Esophagus muscularis mucosa (tissue), 4 donors: ENCODE measurements around the gene HOXB1. TPM values are rescaled to one million over a fixed set of nuclear protein-coding genes. Genes with fewer than 3 reads are reported as not detected.

ENCODE experiments used
- DNase-seq: peaks from one replicate; pipeline ENCODE4 v3.0.0-alpha.2; 2017; ENCODE audit errors: extremely low spot score
- H3K27ac ChIP-seq, 4 donors: fragments of 200-600 bp; sonication (generic); replicated peaks in 1 of 4; 1 replicate in 3 of 4; 2 replicates in 1 of 4; pipeline ENCODE4 v1.5.1; 2016 to 2019; ENCODE audit warnings: mild to moderate bottlenecking in 1 of 4
- H3K27me3 ChIP-seq, 4 donors: fragments of 200-600 bp; sonication (generic); one replicate each; pipeline versions ENCODE4 v1.5.1 to v1.6.0; 2016 to 2019
- H3K36me3 ChIP-seq, 4 donors: fragments of 200-600 bp; sonication (generic); one replicate each; pipeline ENCODE4 v1.5.1; 2016 to 2019
- H3K4me1 ChIP-seq, 4 donors: fragments of 200-600 bp; sonication (generic); one replicate each; pipeline ENCODE4 v1.5.1; 2016 to 2019
- H3K4me3 ChIP-seq, 4 donors: fragments of 200-600 bp; sonication (generic); 1 replicate in 2 of 4; 2 replicates in 2 of 4; pipeline ENCODE4 v1.5.1; 2016 to 2019; ENCODE audit warnings: mild to moderate bottlenecking in 4 of 4, moderate library complexity in 1 of 4
- H3K9me3 ChIP-seq, 4 donors: fragments of 200-600 bp; sonication (generic); 1 replicate in 3 of 4; 2 replicates in 1 of 4; pipeline ENCODE4 v1.5.1; 2016 to 2019
- CTCF ChIP-seq, 3 experiments: fragments of 200-600 bp in 2 of 3; fragments of 450-650 bp in 1 of 3; sonication (generic) in 2 of 3; IDR thresholded peaks; one replicate each; pipeline ENCODE4 v1.5.1; 2017 to 2019; ENCODE audit warnings: antibody characterized with exemption in 3 of 3, mild to moderate bottlenecking in 2 of 3, moderate library complexity in 1 of 3
- EP300 ChIP-seq: sonication (generic); formaldehyde crosslinking; IDR thresholded peaks from one replicate; pipeline ENCODE4 v1.6.1; 2017; ENCODE audit warnings: antibody characterized with exemption
- POLR2A ChIP-seq: fragments of 450-650 bp; IDR thresholded peaks from one replicate; pipeline ENCODE4 v1.6.1; 2017; ENCODE audit warnings: antibody characterized with exemption, moderate library complexity, mild to moderate bottlenecking, low read depth
- POLR2AphosphoS5 ChIP-seq, 2 donors: sonication (generic); formaldehyde crosslinking; IDR thresholded peaks; one replicate each; pipeline ENCODE4 v1.6.1; 2017; ENCODE audit warnings: antibody characterized with exemption in 2 of 2
- WGBS: methylation state at CpG from one replicate; pipeline ENCODE4 v1.1.5; 2018; 5-methylcytosine and 5-hydroxymethylcytosine counted together
- intact Hi-C: fragments of 100-400 bp; cut with DNase I; formaldehyde crosslinking; loops from one replicate; pipeline ENCODE4 v1.15.1; 2023
- total RNA-seq, 4 donors: library from RNA; depleted of rRNA; stranded (reverse); fragments of >200 nt; gene quantifications; one replicate each; pipeline versions ENCODE4 v1.1.0 to v1.2.1, GENCODE V29; 2016

Gene HOXB1
- total RNA-seq, 4 donors from 2014 or later: not detected

GRCh38 chr17:48551596-48552465, 21.0 kb upstream of the HOXB1 start:
- H3K27ac ChIP-seq: peak overlapping the region; percentile 91 to 97 (median 96)
- peak overlapping the region; percentile 36 to 57 (median 40) for H3K4me3 ChIP-seq
- WGBS: 63% methylated on average over 39 of the region's 47 CpGs
- TF ChIP-seq POLR2AphosphoS5 (IDR thresholded peaks at IDR 0.05) (no peak), POLR2A (no peak), EP300 (no peak), CTCF (IDR thresholded peaks at IDR 0.05) (no peak)
- DNase-seq: no peak
- no peaks in the 10 kb centered on the region for H3K27me3 ChIP-seq
- H3K9me3 ChIP-seq: no peaks in the 10 kb centered on the region
- peaks cover 4 to 29% (median 23%) of the 10 kb centered on the region in 4 donors for H3K36me3 ChIP-seq
- peaks cover 33 to 97% (median 97%) of the 10 kb centered on the region in 4 donors for H3K4me1 ChIP-seq
- intact Hi-C loops: no loop called here

GRCh38 chr17:48551214-48551555, 20.4 kb upstream of the HOXB1 start:
- Histone ChIP-seq H3K9me3 (no peaks in the 10 kb centered on the region), H3K27ac (peak overlapping the region; percentile 91 to 97 (median 96)), H3K36me3 (peaks cover 4 to 29% (median 23%) of the 10 kb centered on the region in 4 donors), H3K4me1 (peaks cover 31 to 97% (median 97%) of the 10 kb centered on the region in 4 donors), H3K4me3 (peak overlapping the region; percentile 36 to 57 (median 40)), H3K27me3 (no peaks in the 10 kb centered on the region)
- no peak for TF ChIP-seq EP300
- TF ChIP-seq POLR2AphosphoS5 (IDR thresholded peaks at IDR 0.05): no peak
- TF ChIP-seq POLR2A: no peak
- intact Hi-C loops: no loop called here
- 74% methylated on average over 19 of the region's 19 CpGs for WGBS
- DNase-seq: no peak

- TF ChIP-seq CTCF (IDR thresholded peaks at IDR 0.05) (peak in 1 of 3 experiments; percentile 29), POLR2AphosphoS5 (IDR thresholded peaks at IDR 0.05) (no peak)
- intact Hi-C loops: no loop called here
- peaks cover 32 to 97% (median 97%) of the 10 kb centered on the region in 4 donors for H3K4me1 ChIP-seq
- peaks cover 4 to 29% (median 23%) of the 10 kb centered on the region in 4 donors for H3K36me3 ChIP-seq
- DNase-seq: no peak
- H3K27ac ChIP-seq: peak overlapping the region; percentile 91 to 97 (median 96)
- peak overlapping the region; percentile 36 to 57 (median 40) for H3K4me3 ChIP-seq
- no peaks in the 10 kb centered on the region for H3K27me3 ChIP-seq
- WGBS: 67% methylated on average over 61 of the region's 70 CpGs
- H3K9me3 ChIP-seq: no peaks in the 10 kb centered on the region
These were observed 19.8 kb upstream of the HOXB1 start for GRCh38 chr17:48550502-48551213.

- H3K9me3 ChIP-seq: no peaks in the 10 kb centered on the region
- peak overlapping the region; percentile 91 to 97 (median 96) for H3K27ac ChIP-seq
- no peak for TF ChIP-seq POLR2A
- no peak for TF ChIP-seq CTCF (IDR thresholded peaks at IDR 0.05)
- TF ChIP-seq EP300: no peak
- no peak for TF ChIP-seq POLR2AphosphoS5 (IDR thresholded peaks at IDR 0.05)
- intact Hi-C loops: no loop called here
- no peaks in the 10 kb centered on the region for H3K27me3 ChIP-seq
- peaks cover 4 to 29% (median 23%) of the 10 kb centered on the region in 4 donors for H3K36me3 ChIP-seq
- 67% methylated on average over 18 of the region's 18 CpGs for WGBS
- peaks cover 38 to 100% (median 100%) of the 10 kb centered on the region in 4 donors for H3K4me1 ChIP-seq
- peak overlapping the region; percentile 36 to 57 (median 40) for H3K4me3 ChIP-seq
- no peak for DNase-seq
These were observed 19.2 kb upstream of the HOXB1 start for GRCh38 chr17:48549914-48550501.

GRCh38 chr17:48549281-48549630, 18.4 kb upstream of the HOXB1 start:
- Histone ChIP-seq H3K27me3 (no peaks in the 10 kb centered on the region), H3K27ac (peak overlapping the region; percentile 91 to 97 (median 96)), H3K4me1 (peaks cover 36 to 97% (median 96%) of the 10 kb centered on the region in 4 donors), H3K4me3 (no peak overlapping the region), H3K36me3 (peaks cover 4 to 26% (median 23%) of the 10 kb centered on the region in 4 donors), H3K9me3 (no peaks in the 10 kb centered on the region)
- 39% methylated on average over 3 of the region's 3 CpGs for WGBS
- DNase-seq: no peak
- intact Hi-C loops: no loop called here
- TF ChIP-seq POLR2AphosphoS5 (IDR thresholded peaks at IDR 0.05): peak in 1 of 2 donors; percentile 30
- no peak for TF ChIP-seq POLR2A
